ENCODE results near the gene SMCHD1. TPM values are rescaled to one million over a fixed set of nuclear protein-coding genes. Genes with fewer than 3 reads are reported as not detected.
"Not testable (repeated sequence)": the region's sequence is repeated elsewhere in the genome, so short reads cannot be mapped to it uniquely, and the experiment has no call there.

Gene SMCHD1
- total RNA-seq, 4 donors from 2014 or later, result 58.4 to 270 (median 98.6) TPM

DNA sequence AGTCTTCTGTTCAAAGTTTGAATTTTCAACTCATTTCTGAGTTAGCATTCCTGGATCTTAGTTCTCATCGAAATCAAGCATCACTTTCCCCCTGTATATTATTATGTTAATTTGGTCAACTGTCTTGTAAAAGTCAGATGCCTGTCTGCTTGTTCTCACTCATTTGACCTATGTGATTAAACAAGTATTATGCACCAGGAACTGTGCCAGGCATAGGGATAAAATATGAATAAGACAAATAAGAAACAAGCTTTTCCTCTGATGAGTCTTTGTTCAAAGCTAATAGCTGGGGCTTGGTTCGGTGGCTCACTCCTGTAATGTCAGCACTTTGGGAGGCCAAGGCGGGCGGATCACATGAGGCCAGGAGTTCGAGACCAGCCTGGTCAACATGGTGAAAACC, 171.5 kb downstream of the SMCHD1 start:
- intact Hi-C loops (cut with DNase I; ENCODE audit: low total_unique reads), result no loop called here
- no peaks in the 10 kb centered on the region for H3K9me3 ChIP-seq
- DNase-seq, result peak in 1 of 2 donors; percentile 28
- peaks cover 0 to 5% of the 10 kb centered on the region in 2 donors for H3K4me1 ChIP-seq
- no peaks in the 10 kb centered on the region for H3K27me3 ChIP-seq
- peak overlapping the region; percentile 77 to 78 for H3K27ac ChIP-seq
- TF ChIP-seq POLR2A (IDR thresholded peaks at IDR 0.05), result no peak
- TF ChIP-seq, protein P1, sequence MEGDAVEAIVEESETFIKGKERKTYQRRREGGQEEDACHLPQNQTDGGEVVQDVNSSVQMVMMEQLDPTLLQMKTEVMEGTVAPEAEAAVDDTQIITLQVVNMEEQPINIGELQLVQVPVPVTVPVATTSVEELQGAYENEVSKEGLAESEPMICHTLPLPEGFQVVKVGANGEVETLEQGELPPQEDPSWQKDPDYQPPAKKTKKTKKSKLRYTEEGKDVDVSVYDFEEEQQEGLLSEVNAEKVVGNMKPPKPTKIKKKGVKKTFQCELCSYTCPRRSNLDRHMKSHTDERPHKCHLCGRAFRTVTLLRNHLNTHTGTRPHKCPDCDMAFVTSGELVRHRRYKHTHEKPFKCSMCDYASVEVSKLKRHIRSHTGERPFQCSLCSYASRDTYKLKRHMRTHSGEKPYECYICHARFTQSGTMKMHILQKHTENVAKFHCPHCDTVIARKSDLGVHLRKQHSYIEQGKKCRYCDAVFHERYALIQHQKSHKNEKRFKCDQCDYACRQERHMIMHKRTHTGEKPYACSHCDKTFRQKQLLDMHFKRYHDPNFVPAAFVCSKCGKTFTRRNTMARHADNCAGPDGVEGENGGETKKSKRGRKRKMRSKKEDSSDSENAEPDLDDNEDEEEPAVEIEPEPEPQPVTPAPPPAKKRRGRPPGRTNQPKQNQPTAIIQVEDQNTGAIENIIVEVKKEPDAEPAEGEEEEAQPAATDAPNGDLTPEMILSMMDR (IDR thresholded peaks at IDR 0.05), result no peak
- H3K4me3 ChIP-seq, result no peak overlapping the region
- no peaks in the 10 kb centered on the region for H3K36me3 ChIP-seq

DNA sequence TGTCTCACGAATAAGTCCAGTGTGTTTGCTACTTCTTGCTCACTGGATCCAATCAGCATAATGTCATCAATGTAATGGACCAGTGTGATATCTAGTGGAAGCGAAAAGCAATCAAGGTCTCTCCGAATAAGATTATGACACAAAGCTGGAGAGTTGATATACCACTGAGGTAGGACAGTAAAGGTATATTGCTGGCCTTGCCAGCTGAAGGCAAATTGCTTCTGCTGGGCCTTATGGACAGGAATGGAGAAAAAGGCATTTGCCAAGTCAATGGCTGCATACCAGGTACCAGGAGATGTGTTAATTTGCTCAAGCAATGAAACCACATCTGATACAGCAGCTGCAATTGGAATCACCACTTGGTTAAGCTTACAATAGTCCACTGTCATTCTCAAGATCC, 180.6 kb downstream of the SMCHD1 start:
- intact Hi-C loops (cut with DNase I; ENCODE audit: low total_unique reads), result not testable (repeated sequence)

GRCh38 chr18:2837290-2837689, 181.8 kb downstream of the SMCHD1 start:
- H3K4me1 ChIP-seq; DNase-seq; intact Hi-C loops (cut with DNase I; ENCODE audit: low total_unique reads); H3K27me3 ChIP-seq; H3K9me3 ChIP-seq; H3K4me3 ChIP-seq; H3K36me3 ChIP-seq; H3K27ac ChIP-seq: not testable (repeated sequence)

More for the DNA sequence above, 180.6 kb downstream of the SMCHD1 start:
- H3K9me3 ChIP-seq, H3K4me3 ChIP-seq, H3K36me3 ChIP-seq, H3K27ac ChIP-seq, H3K27me3 ChIP-seq, H3K4me1 ChIP-seq, DNase-seq: not testable (repeated sequence)

- TF ChIP-seq POLR2A (IDR thresholded peaks at IDR 0.05), result no peak
- H3K4me1 ChIP-seq, result no peaks in the 10 kb centered on the region
- no peak overlapping the region for H3K27ac ChIP-seq
- intact Hi-C loops (cut with DNase I; ENCODE audit: low total_unique reads), result no loop called here
- H3K4me3 ChIP-seq, result no peak overlapping the region
- no peaks in the 10 kb centered on the region for H3K36me3 ChIP-seq
- DNase-seq, result no peak
- no peaks in the 10 kb centered on the region for H3K9me3 ChIP-seq
- H3K27me3 ChIP-seq, result no peaks in the 10 kb centered on the region
These were observed 183.7 kb downstream of the SMCHD1 start for GRCh38 chr18:2839202-2839601.

- Histone ChIP-seq H3K9me3 (no peaks in the 10 kb centered on the region), H3K4me3 (no peak overlapping the region), H3K36me3 (no peaks in the 10 kb centered on the region), H3K27ac (no peak overlapping the region), H3K4me1 (no peaks in the 10 kb centered on the region), H3K27me3 (no peaks in the 10 kb centered on the region)
- no peak for TF ChIP-seq POLR2A (IDR thresholded peaks at IDR 0.05)
- TF ChIP-seq, protein P1 (IDR thresholded peaks at IDR 0.05), result no peak
- no peak for DNase-seq
- intact Hi-C loops (cut with DNase I; ENCODE audit: low total_unique reads), result no loop called here
These were observed 185.0 kb downstream of the SMCHD1 start for GRCh38 chr18:2840521-2840920.

GRCh38 chr18:2843146-2843545, 187.6 kb downstream of the SMCHD1 start:
- TF ChIP-seq, protein P1 (IDR thresholded peaks at IDR 0.05), result no peak
- TF ChIP-seq POLR2A (IDR thresholded peaks at IDR 0.05), result no peak
- Histone ChIP-seq H3K27me3 (no peaks in the 10 kb centered on the region), H3K36me3 (no peaks in the 10 kb centered on the region), H3K27ac (no peak overlapping the region), H3K4me1 (no peaks in the 10 kb centered on the region), H3K9me3 (no peaks in the 10 kb centered on the region), H3K4me3 (no peak overlapping the region)
- intact Hi-C loops (cut with DNase I; ENCODE audit: low total_unique reads), result no loop called here
- no peak for DNase-seq

- no peak for TF ChIP-seq POLR2A (IDR thresholded peaks at IDR 0.05)
- TF ChIP-seq, protein P1 (IDR thresholded peaks at IDR 0.05), result no peak
- no peaks in the 10 kb centered on the region for H3K36me3 ChIP-seq
- no peak overlapping the region for H3K4me3 ChIP-seq
- intact Hi-C loops (cut with DNase I; ENCODE audit: low total_unique reads), result no loop called here
- DNase-seq, result no peak
- H3K27ac ChIP-seq, result no peak overlapping the region
- no peaks in the 10 kb centered on the region for H3K27me3 ChIP-seq
- H3K4me1 ChIP-seq, result no peaks in the 10 kb centered on the region
- H3K9me3 ChIP-seq, result no peaks in the 10 kb centered on the region
These were observed 189.6 kb downstream of the SMCHD1 start for GRCh38 chr18:2845172-2845571.

Measured in uterus (tissue), 4 donors.